ENCODE results near the gene PREX1. TPM values are rescaled to one million over a fixed set of nuclear protein-coding genes. Genes with fewer than 3 reads are reported as not detected.

The PREX1 gene
- total RNA-seq, 2 donors from 2014 or later = 11.5 to 21.7 TPM

DNA sequence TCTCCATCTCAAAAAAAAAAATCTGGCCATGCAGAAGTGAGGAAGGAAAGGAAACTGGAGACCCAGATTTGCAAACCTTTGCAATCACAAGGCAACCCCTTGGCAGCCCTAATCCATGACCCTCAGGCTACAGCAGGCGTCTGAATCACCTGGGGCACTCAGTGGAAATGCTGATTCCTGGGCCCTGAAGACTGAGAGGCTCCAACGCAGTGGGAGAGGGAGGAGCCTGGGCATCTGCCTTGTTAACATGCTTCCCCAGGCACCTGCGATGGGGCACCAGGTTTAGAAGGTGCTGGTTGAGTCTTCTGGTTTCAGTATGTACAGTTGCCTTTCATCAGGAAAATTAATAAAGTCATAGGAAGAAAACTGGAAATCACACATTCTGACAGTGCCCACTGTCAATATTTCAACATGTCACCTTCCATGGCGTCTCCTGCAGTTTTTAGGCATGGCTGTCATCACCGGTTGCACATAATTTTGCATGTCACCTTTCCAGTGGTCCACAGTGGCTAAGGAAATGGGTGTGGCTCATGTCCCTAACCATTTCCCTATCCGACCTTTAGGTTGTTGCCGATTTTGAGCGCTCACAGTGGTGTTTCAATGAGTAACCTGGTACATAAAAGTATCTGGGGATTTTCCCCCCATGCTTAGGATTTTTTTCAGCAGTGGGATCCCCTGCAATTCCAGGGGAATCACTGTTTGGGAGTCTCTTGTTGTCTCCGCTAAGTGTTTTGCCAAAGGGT is 56.9 kb downstream of the PREX1 start:
- no peaks in the 10 kb centered on the region for H3K9me3 ChIP-seq
- TF ChIP-seq, protein P1, sequence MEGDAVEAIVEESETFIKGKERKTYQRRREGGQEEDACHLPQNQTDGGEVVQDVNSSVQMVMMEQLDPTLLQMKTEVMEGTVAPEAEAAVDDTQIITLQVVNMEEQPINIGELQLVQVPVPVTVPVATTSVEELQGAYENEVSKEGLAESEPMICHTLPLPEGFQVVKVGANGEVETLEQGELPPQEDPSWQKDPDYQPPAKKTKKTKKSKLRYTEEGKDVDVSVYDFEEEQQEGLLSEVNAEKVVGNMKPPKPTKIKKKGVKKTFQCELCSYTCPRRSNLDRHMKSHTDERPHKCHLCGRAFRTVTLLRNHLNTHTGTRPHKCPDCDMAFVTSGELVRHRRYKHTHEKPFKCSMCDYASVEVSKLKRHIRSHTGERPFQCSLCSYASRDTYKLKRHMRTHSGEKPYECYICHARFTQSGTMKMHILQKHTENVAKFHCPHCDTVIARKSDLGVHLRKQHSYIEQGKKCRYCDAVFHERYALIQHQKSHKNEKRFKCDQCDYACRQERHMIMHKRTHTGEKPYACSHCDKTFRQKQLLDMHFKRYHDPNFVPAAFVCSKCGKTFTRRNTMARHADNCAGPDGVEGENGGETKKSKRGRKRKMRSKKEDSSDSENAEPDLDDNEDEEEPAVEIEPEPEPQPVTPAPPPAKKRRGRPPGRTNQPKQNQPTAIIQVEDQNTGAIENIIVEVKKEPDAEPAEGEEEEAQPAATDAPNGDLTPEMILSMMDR (IDR thresholded peaks at IDR 0.05) = no peak
- no peaks in the 10 kb centered on the region for H3K36me3 ChIP-seq
- no peak overlapping the region for H3K4me3 ChIP-seq
- no peak overlapping the region for H3K27ac ChIP-seq
- H3K4me1 ChIP-seq = peaks cover 0 to 26% of the 10 kb centered on the region in 2 donors
- H3K27me3 ChIP-seq = no peaks in the 10 kb centered on the region
- DNase-seq (ENCODE audit: low spot score) = no peak

DNA sequence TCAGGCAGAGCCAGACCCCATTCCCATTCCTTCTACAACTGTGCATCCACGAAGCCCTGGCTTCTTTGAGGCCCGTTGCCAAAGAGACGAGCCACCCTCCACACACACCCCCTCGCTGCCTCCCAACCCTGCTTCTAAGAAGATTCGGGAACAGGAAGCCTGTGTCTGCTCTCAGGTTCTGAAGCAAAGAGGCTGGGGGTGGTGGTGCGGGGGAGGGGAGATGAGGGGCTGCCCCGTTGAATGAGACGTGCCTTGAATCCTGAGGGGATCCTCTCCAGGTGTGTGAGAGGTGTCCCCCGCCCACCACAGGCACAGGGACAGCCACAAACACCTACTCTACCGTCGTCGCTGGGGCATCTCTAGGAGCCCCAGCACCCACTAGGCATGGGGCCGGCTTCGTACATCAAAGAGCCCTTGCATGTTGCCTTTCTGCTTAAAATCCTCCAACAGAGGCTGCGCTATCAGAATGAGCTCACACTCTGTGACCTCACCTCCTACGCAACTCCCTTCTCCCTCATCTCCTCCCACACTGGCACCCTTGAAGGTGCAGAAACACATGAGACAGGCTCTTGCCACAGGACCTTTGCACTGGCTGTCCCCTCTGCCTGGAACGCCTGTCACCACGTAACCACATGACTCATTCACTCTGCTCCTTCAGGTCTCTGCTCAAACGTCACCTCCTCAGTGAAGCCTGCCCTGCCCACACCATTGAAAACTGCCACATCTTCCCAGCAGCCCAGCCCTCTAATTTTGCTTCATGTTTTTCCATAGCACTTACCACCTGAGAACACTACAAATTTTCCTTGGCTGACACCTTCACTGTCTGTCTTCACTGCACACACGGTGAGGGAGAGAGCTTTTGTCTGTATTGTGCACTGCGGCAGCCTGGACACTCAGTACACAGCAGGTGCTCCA is 58.5 kb downstream of the PREX1 start:
- TF ChIP-seq, protein P1 (IDR thresholded peaks at IDR 0.05) = no peak
- no peak overlapping the region for H3K27ac ChIP-seq
- peaks cover 0 to 18% of the 10 kb centered on the region in 2 donors for H3K4me1 ChIP-seq

DNA sequence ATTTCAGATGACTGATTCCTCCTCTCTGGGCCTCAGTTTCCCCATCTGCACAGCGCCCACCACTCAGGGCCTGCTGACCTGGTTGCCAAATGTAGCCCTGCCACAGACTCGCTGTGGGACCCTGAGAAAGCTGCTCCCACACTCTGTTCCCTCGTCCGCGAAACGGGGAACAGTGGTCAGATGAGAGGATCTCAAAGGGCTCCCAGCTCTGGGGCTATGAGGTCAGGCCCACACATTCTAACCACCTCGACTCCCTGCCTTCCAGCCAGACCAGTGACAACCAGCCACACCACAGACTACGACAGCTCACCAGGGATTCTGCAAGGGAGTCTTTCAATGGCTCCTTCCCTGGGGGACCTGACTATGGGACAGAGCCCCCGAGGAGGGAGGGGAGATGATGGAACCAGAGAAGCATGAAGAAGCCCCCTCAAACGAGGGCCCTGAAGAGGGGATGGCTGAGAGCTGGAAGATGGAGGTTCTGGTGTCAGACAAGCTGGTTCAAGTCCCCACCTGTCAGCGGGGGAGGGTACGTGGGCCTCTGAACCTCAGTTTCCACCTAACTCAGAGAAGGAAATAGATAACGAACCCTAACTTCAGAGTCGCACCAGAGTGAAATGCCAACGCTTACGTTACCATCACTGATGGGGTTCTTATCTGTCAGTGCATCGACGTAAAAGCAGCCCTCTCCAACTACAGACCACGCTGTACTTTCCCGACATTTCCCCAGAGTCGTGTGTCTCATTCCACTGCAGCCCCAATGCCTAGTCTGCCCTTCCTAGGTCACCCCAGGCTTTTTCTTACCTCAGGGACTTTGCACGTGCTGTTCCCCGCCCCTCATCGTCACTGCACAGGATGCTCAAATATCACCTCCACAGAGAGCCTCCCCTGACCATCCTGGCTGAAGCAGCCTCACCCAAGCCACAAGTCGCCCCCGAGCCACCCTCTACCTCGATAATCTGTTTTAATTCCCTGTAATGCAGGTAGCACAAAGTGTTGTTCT is 60.5 kb downstream of the PREX1 start:
- H3K4me1 ChIP-seq = peaks cover 0 to 24% of the 10 kb centered on the region in 2 donors
- TF ChIP-seq, protein P1 (IDR thresholded peaks at IDR 0.05) = no peak
- no peaks in the 10 kb centered on the region for H3K27me3 ChIP-seq
- no peak overlapping the region for H3K27ac ChIP-seq
- H3K36me3 ChIP-seq = no peaks in the 10 kb centered on the region
- no peak for DNase-seq (ENCODE audit: low spot score)
- no peaks in the 10 kb centered on the region for H3K9me3 ChIP-seq
- no peak overlapping the region for H3K4me3 ChIP-seq

More for the DNA sequence above, 58.5 kb downstream of the PREX1 start:
- Histone ChIP-seq H3K27me3 (no peaks in the 10 kb centered on the region), H3K9me3 (no peaks in the 10 kb centered on the region), H3K4me3 (no peak overlapping the region), H3K36me3 (no peaks in the 10 kb centered on the region)
- no peak for DNase-seq (ENCODE audit: low spot score)

DNA sequence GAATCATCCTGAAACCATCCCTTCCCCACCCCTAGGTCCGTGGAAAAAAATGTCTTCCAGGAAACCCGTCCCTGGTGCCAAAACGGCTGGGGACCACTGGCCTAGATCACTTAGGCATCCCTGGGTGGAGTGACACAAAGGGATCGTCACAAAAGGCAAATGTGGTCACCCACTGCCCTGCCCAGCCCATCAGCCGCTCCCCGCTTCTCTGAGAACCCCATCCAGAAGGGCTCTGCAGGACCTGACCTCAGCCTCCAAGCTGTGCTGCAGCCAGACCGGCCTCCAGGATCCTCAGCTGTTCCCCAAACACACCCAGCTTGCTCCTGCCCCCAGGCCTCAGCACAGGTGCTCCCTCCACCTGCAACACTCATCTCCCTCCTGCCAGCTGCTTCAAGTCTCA is 61.6 kb downstream of the PREX1 start:
- Histone ChIP-seq H3K27ac (no peak overlapping the region), H3K27me3 (no peaks in the 10 kb centered on the region), H3K36me3 (no peaks in the 10 kb centered on the region), H3K9me3 (no peaks in the 10 kb centered on the region), H3K4me3 (no peak overlapping the region), H3K4me1 (peaks cover 0 to 17% of the 10 kb centered on the region in 2 donors)
- TF ChIP-seq, protein P1 (IDR thresholded peaks at IDR 0.05) = no peak
- no peak for DNase-seq (ENCODE audit: low spot score)

DNA sequence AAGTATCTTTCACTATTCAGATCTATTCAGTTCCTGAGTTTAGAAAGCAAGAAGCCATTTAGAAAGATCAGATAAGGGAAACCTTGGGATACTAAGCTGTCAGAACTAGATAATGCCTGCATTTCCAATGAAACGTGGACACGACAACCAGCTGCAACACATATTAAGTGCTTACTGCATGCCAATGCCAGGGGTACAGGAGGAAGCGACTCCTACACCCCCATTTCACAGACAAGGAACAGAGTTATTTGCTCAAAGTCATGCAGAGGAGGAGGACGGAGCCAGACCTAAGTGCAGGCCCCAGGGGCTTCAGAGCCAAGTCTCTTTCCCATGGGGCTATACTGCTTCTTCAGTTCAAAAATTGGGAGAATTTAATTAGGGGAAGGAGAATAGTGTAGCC is 62.4 kb downstream of the PREX1 start:
- H3K27ac ChIP-seq = no peak overlapping the region
- no peaks in the 10 kb centered on the region for H3K9me3 ChIP-seq
- no peak overlapping the region for H3K4me3 ChIP-seq
- DNase-seq (ENCODE audit: low spot score) = no peak
- TF ChIP-seq, protein P1 (IDR thresholded peaks at IDR 0.05) = no peak
- no peaks in the 10 kb centered on the region for H3K27me3 ChIP-seq
- no peaks in the 10 kb centered on the region for H3K36me3 ChIP-seq
- H3K4me1 ChIP-seq = peaks cover 0 to 13% of the 10 kb centered on the region in 2 donors
